ENCODE measurements around the gene IL17B. TPM values are rescaled to one million over a fixed set of nuclear protein-coding genes. Genes with fewer than 3 reads are reported as not detected.

Gene IL17B
- total and polyA plus RNA-seq, 2 of the 8 experiments (the other 6 are each of a cell fraction or from before 2014, with no cell fraction given): 0.18 TPM; not detected in 1

GRCh38 chr5:149421834-149422233 lies 42.7 kb upstream of the IL17B start:
- H3K14ac ChIP-seq (ENCODE audit: insufficient read length): no peak overlapping the region
- H2BK120ac ChIP-seq (replicated peaks; ENCODE audit: low read depth, low read length): no peak overlapping the region
- H2BK20ac ChIP-seq (ENCODE audit: low read length): no peak overlapping the region
- no peak overlapping the region for H4K5ac ChIP-seq (ENCODE audit: insufficient read length, low read depth, low read length)
- no peaks in the 10 kb centered on the region for H3K23me2 ChIP-seq (ENCODE audit: low read depth, low read length)
- ChIA-PET POLR2A (ENCODE audit: partially characterized antibody) (interaction anchor here (0.6 to 2.9 kb wide), 2 partner anchors 15 to 20 kb away, joined by 3 to 11 read pairs; no protein-coding TSS in a partner anchor), CTCF (ENCODE audit: partially characterized antibody) (interaction anchor here (0.7 to 8.7 kb wide), 12 partner anchors 8 to 105 kb away, joined by 3 to 133 read pairs (median 6); partner anchors contain the start of gene IL17B)
- H3K4ac ChIP-seq (replicated peaks; ENCODE audit: insufficient read length, low read depth, low read length): no peak overlapping the region
- no peaks in the 10 kb centered on the region for H3K79me1 ChIP-seq (ENCODE audit: low read depth, low read length)
- no peaks in the 10 kb centered on the region for H3K36me3 ChIP-seq (ENCODE audit: control insufficient read depth in 2 of 4, insufficient read depth in 4 of 4, low read length in 3 of 4)
- H3K9ac ChIP-seq (replicated peaks in 1 of 4; ENCODE audit: extremely low read depth in 1 of 4, low read depth in 3 of 4, low read length in 3 of 4): no peak overlapping the region
- peaks cover 15 to 35% (median 20%) of the 10 kb centered on the region in 4 experiments for H3K4me1 ChIP-seq (replicated peaks in 1 of 4; ENCODE audit: control insufficient read depth in 3 of 4, insufficient read depth in 4 of 4, low read length in 3 of 4)
- 0 out of 2 replicates have a peak overlapping the region, but pooled peaks have one; percentile 50 for H2BK12ac ChIP-seq (ENCODE audit: low read depth, low read length)
- WGBS, 2 experiments (ENCODE audit: extremely low coverage in 1 of 2, insufficient coverage in 1 of 2, insufficient read length in 1 of 2, insufficient replicate concordance in 2 of 2, low coverage in 1 of 2, low lambda C conversion rate in 2 of 2, missing lambda C conversion rate in 1 of 2): 83% methylated on average over 5 of the region's 5 CpGs; no CpG with 5 or more reads in 1 of the 2 experiments
- no peaks in the 10 kb centered on the region for H3K27me3 ChIP-seq (replicated peaks in 1 of 4; ENCODE audit: control insufficient read depth in 3 of 4, extremely low read depth in 1 of 4, insufficient read depth in 3 of 4, low read length in 3 of 4)
- no peak overlapping the region for H2AFZ ChIP-seq (ENCODE audit: low read length)
- no peaks in the 10 kb centered on the region for H3K9me3 ChIP-seq (ENCODE audit: insufficient read depth in 2 of 2, low read depth in 1 of 2, low read length in 1 of 2)
- H2AK5ac ChIP-seq (ENCODE audit: low read depth, low read length): no peak overlapping the region
- H4K91ac ChIP-seq (replicated peaks; ENCODE audit: insufficient read length, low read length): no peak overlapping the region
- H3K27ac ChIP-seq (ENCODE audit: low read depth, low read length): no peak overlapping the region
- no peak overlapping the region; the same call in 1 of the 2 replicates for H2BK15ac ChIP-seq (ENCODE audit: low read length)
- no peak for DNase-seq (ENCODE audit: low read depth in 1 of 2, low spot score in 2 of 2)
- no peak for FAIRE-seq
- no peak overlapping the region for H3K18ac ChIP-seq (ENCODE audit: extremely low read depth, low read length)
- peak; percentile 62; the same call in 1 of the 2 replicates for TF ChIP-seq KDM1A (IDR thresholded peaks at IDR 0.05; ENCODE audit: borderline replicate concordance, low read length)
- no peak for TF ChIP-seq SRF (IDR thresholded peaks at IDR 0.05; ENCODE audit: low read depth, low read length)
- TF ChIP-seq BACH1 (IDR thresholded peaks at IDR 0.05; ENCODE audit: low read length): no peak
- TF ChIP-seq TCF12 (IDR thresholded peaks at IDR 0.05; ENCODE audit: low read depth, low read length): no peak
- no peak overlapping the region for H3K56ac ChIP-seq (replicated peaks; ENCODE audit: insufficient read length, low read depth, low read length)
- H4K20me1 ChIP-seq (replicated peaks in 1 of 2; ENCODE audit: control insufficient read depth in 1 of 2, insufficient read depth in 2 of 2, low read length in 2 of 2): no peaks in the 10 kb centered on the region
- no peak overlapping the region for H3K4me3 ChIP-seq (ENCODE audit: extremely low read depth in 1 of 4, insufficient read depth in 2 of 4, low read depth in 3 of 4, low read length in 4 of 4)
- no peak overlapping the region for H3K23ac ChIP-seq (ENCODE audit: insufficient read length)
- no peak overlapping the region for H4K8ac ChIP-seq (ENCODE audit: extremely low read depth, insufficient read depth, low read length)
- H3K4me2 ChIP-seq (ENCODE audit: insufficient read depth in 1 of 2, low read depth in 2 of 2, low read length in 2 of 2): no peak overlapping the region
- H2BK5ac ChIP-seq (ENCODE audit: low read depth, low read length): no peak overlapping the region
- no peaks in the 10 kb centered on the region for H3K79me2 ChIP-seq (ENCODE audit: control insufficient read depth in 1 of 2, insufficient read depth in 2 of 2, low read length in 2 of 2)

All from H1 (cell line).